Left lung (tissue), 10 donors: Measurements from ENCODE around the gene PRKCA. TPM values are rescaled to one million over a fixed set of nuclear protein-coding genes. Genes with fewer than 3 reads are reported as not detected.

Experiments
- ATAC-seq: fragments of 200-7000 bp; cut with Tn5 transposase; one replicate; pipeline ENCODE4 v1.9.1; 2020; ENCODE audit warnings: moderate library complexity
- DNase-seq, 4 donors: peaks; one replicate each; pipeline ENCODE4 v3.0.0-alpha.2; 2013 to 2020
- H3K27ac ChIP-seq, 2 donors: fragments of 200-600 bp; sonication (generic) in 1 of 2; one replicate each; pipeline versions ENCODE4 v1.5.0 to v1.8.0; 2020 to 2021
- H3K27me3 ChIP-seq, 2 donors: fragments of 200-600 bp; sonication (generic) in 1 of 2; one replicate each; pipeline versions ENCODE4 v1.5.0 to v1.8.0; 2020 to 2021
- H3K36me3 ChIP-seq, 2 donors: fragments of 200-600 bp; sonication (generic) in 1 of 2; one replicate each; pipeline versions ENCODE4 v1.5.0 to v1.8.0; 2020 to 2021
- H3K4me1 ChIP-seq, 2 donors: fragments of 200-600 bp; one replicate each; pipeline ENCODE4 v1.8.0; 2021
- H3K4me3 ChIP-seq, 2 donors: fragments of 200-600 bp; sonication (generic) in 1 of 2; one replicate each; pipeline versions ENCODE4 v1.5.0 to v1.8.0; 2020 to 2021; ENCODE audit warnings: mild to moderate bottlenecking in 1 of 2
- H3K9me3 ChIP-seq, 2 donors: fragments of 200-600 bp; sonication (generic) in 1 of 2; one replicate each; pipeline versions ENCODE4 v1.5.0 to v1.8.0; 2020 to 2021
- CTCF ChIP-seq, 2 donors: fragments of 200-600 bp; sonication (generic) in 1 of 2; IDR thresholded peaks; one replicate each; pipeline versions ENCODE4 v1.5.0 to v1.8.0; 2021; ENCODE audit warnings: antibody characterized with exemption in 2 of 2
- intact Hi-C, 2 donors: fragments of 100-400 bp; cut with DNase I; formaldehyde crosslinking; loops; one replicate each; pipeline versions ENCODE4 v1.11.2 to v1.14.2; 2022
- polyA plus RNA-seq, 6 donors: library from polyadenylated mRNA; unstranded; fragments of 120-200 nt; gene quantifications; one replicate each; pipeline ENCODE4 v1.2.1, GENCODE V29; 2013; ENCODE audit not compliant: insufficient read length in 6 of 6
- total RNA-seq, 2 donors: library from RNA; stranded (reverse); fragmentation: NEBNext Ultra II Directional; extraction: Animal tissue kit (Norgen Biotek cat#: 25700); gene quantifications; one replicate each; pipeline ENCODE4 v1.2.1, GENCODE V29; 2021
- donor health status: DM: no; HTN: yes; CAD: no.
- donor health status: DM: no; HTN: no; CAD: no.

Gene PRKCA
- total and polyA plus RNA-seq, 8 donors: 16.4 to 30.4 (median 17.5) TPM

- H3K9me3 ChIP-seq: no peaks in the 10 kb centered on the region
- H3K4me3 ChIP-seq: no peak overlapping the region
- H3K4me1 ChIP-seq: no peaks in the 10 kb centered on the region
- ATAC-seq (no peak), DNase-seq (no peak)
- no peak for TF ChIP-seq CTCF (IDR thresholded peaks at IDR 0.05)
- intact Hi-C loops: no loop called here
- H3K27ac ChIP-seq: no peak overlapping the region
- peaks cover 0 to 6% of the 10 kb centered on the region in 2 donors for H3K36me3 ChIP-seq
- H3K27me3 ChIP-seq: no peaks in the 10 kb centered on the region
Observed at GRCh38 chr17:66755944-66756290, 453.5 kb downstream of the PRKCA start.

- H3K4me3 ChIP-seq: no peak overlapping the region
- DNase-seq (no peak), ATAC-seq (no peak)
- intact Hi-C loops: no loop called here
- peaks cover 0 to 3% of the 10 kb centered on the region in 2 donors for H3K36me3 ChIP-seq
- no peak for TF ChIP-seq CTCF (IDR thresholded peaks at IDR 0.05)
- H3K27ac ChIP-seq: no peak overlapping the region
- no peaks in the 10 kb centered on the region for H3K9me3 ChIP-seq
- H3K27me3 ChIP-seq: no peaks in the 10 kb centered on the region
- no peaks in the 10 kb centered on the region for H3K4me1 ChIP-seq
Observed at GRCh38 chr17:66760324-66760723, 457.9 kb downstream of the PRKCA start.

- H3K27me3 ChIP-seq: no peaks in the 10 kb centered on the region
- intact Hi-C loops: no loop called here
- H3K36me3 ChIP-seq: no peaks in the 10 kb centered on the region
- H3K4me1 ChIP-seq: no peaks in the 10 kb centered on the region
- DNase-seq (no peak), ATAC-seq (no peak)
- H3K4me3 ChIP-seq: no peak overlapping the region
- no peak overlapping the region for H3K27ac ChIP-seq
- no peaks in the 10 kb centered on the region for H3K9me3 ChIP-seq
- TF ChIP-seq CTCF (IDR thresholded peaks at IDR 0.05): no peak
Observed at GRCh38 chr17:66762276-66762675, 459.9 kb downstream of the PRKCA start.

GRCh38 chr17:66763056-66763455 lies 460.6 kb downstream of the PRKCA start:
- no peak overlapping the region for H3K4me3 ChIP-seq
- DNase-seq: no peak
- no peaks in the 10 kb centered on the region for H3K36me3 ChIP-seq
- no peaks in the 10 kb centered on the region for H3K27me3 ChIP-seq
- H3K4me1 ChIP-seq: no peaks in the 10 kb centered on the region
- H3K27ac ChIP-seq: no peak overlapping the region
- ATAC-seq: no peak
- H3K9me3 ChIP-seq: no peaks in the 10 kb centered on the region
- no peak for TF ChIP-seq CTCF (IDR thresholded peaks at IDR 0.05)
- intact Hi-C loops: no loop called here

- no peaks in the 10 kb centered on the region for H3K9me3 ChIP-seq
- no peak overlapping the region for H3K4me3 ChIP-seq
- no peak for DNase-seq
- no peaks in the 10 kb centered on the region for H3K27me3 ChIP-seq
- intact Hi-C loops: no loop called here
- H3K27ac ChIP-seq: no peak overlapping the region
- ATAC-seq: no peak
- no peaks in the 10 kb centered on the region for H3K4me1 ChIP-seq
- H3K36me3 ChIP-seq: no peaks in the 10 kb centered on the region
- TF ChIP-seq CTCF (IDR thresholded peaks at IDR 0.05): no peak
Observed at GRCh38 chr17:66764506-66764905, 462.1 kb downstream of the PRKCA start.
